H9 (cell line): ENCODE results near the gene LAIR2. TPM values are rescaled to one million over a fixed set of nuclear protein-coding genes. Genes with fewer than 3 reads are reported as not detected.
"Not testable (repeated sequence)": the region's sequence is repeated elsewhere in the genome, so short reads cannot be mapped to it uniquely, and the experiment has no call there.

Source experiments
- DNase-seq: peaks from one replicate; pipeline ENCODE4 v3.0.0-alpha.2; 2017
- H2AFZ ChIP-seq: one replicate; pipeline ENCODE4 v1.6.1; 2013; ENCODE audit warnings: mild to moderate bottlenecking, low read length, control low read depth, moderate library complexity
- H2AK5ac ChIP-seq: 2 replicates; pipeline ENCODE4 v1.6.1; 2013; ENCODE audit warnings: low read length, control low read depth, mixed read lengths; ENCODE audit not compliant: insufficient read length
- H2BK120ac ChIP-seq: one replicate; pipeline ENCODE4 v1.6.1; 2013; ENCODE audit warnings: low read depth, mild to moderate bottlenecking, low read length, control low read depth, inconsistent platforms; ENCODE audit not compliant: poor library complexity, severe bottlenecking
- H2BK12ac ChIP-seq: 2 replicates; pipeline ENCODE4 v1.6.1; 2013; ENCODE audit warnings: low read length, control low read depth, mixed read lengths, low read depth; ENCODE audit not compliant: insufficient read length
- H2BK15ac ChIP-seq: 2 replicates; pipeline ENCODE4 v1.6.1; 2013; ENCODE audit warnings: low read depth, low read length, control low read depth
- H2BK20ac ChIP-seq: one replicate; pipeline ENCODE4 v1.6.1; 2013; ENCODE audit warnings: low read depth, mild to moderate bottlenecking, low read length, control low read depth, inconsistent platforms; ENCODE audit not compliant: poor library complexity, severe bottlenecking
- H2BK5ac ChIP-seq: 2 replicates; pipeline ENCODE4 v1.6.1; 2013; ENCODE audit warnings: low read length, control low read depth, mixed read lengths; ENCODE audit not compliant: insufficient read length
- H3K14ac ChIP-seq: 2 replicates; pipeline ENCODE4 v1.6.1; 2013; ENCODE audit warnings: low read length, control low read depth; ENCODE audit not compliant: insufficient read depth
- H3K18ac ChIP-seq: 2 replicates; pipeline ENCODE4 v1.6.1; 2013; ENCODE audit warnings: low read depth, mild to moderate bottlenecking, mixed read lengths, low read length, control low read depth; ENCODE audit not compliant: insufficient read length
- H3K23ac ChIP-seq: 2 replicates; pipeline ENCODE4 v1.6.1; 2013; ENCODE audit warnings: low read length, control low read depth, mixed read lengths, low read depth; ENCODE audit not compliant: insufficient read length
- H3K23me2 ChIP-seq: 2 replicates; pipeline ENCODE4 v1.6.1; 2013; ENCODE audit warnings: low read depth, mild to moderate bottlenecking, mixed read lengths, low read length, control low read depth; ENCODE audit not compliant: insufficient read length, poor library complexity, severe bottlenecking
- H3K27ac ChIP-seq: 2 replicates; pipeline ENCODE4 v1.5.1; 2013; ENCODE audit warnings: low read length, control low read depth, mixed read lengths, low read depth; ENCODE audit not compliant: insufficient read length
- H3K27me3 ChIP-seq: 2 replicates; pipeline ENCODE4 v1.6.1; 2013; ENCODE audit warnings: low read length, control low read depth, inconsistent platforms; ENCODE audit not compliant: insufficient read depth
- H3K4ac ChIP-seq: 2 replicates; pipeline ENCODE4 v1.6.1; 2013; ENCODE audit warnings: low read depth, mild to moderate bottlenecking, control low read depth, inconsistent platforms, low read length, moderate library complexity
- H3K4me1 ChIP-seq: 2 replicates; pipeline ENCODE4 v1.6.1; 2013; ENCODE audit warnings: low read length, control low read depth, inconsistent platforms; ENCODE audit not compliant: insufficient read depth
- H3K4me2 ChIP-seq: 2 replicates; pipeline ENCODE4 v1.6.1; 2013; ENCODE audit warnings: low read length, control low read depth, mixed read lengths; ENCODE audit not compliant: insufficient read length, insufficient read depth
- H3K56ac ChIP-seq: 2 replicates; pipeline ENCODE4 v1.6.1; 2013; ENCODE audit warnings: low read depth, mild to moderate bottlenecking, mixed read lengths, low read length, control low read depth; ENCODE audit not compliant: insufficient read length
- H3K79me1 ChIP-seq: 2 replicates; pipeline ENCODE4 v1.6.1; 2013; ENCODE audit warnings: low read depth, mild to moderate bottlenecking, moderate library complexity, low read length, control low read depth, inconsistent platforms; ENCODE audit not compliant: insufficient read depth, poor library complexity, severe bottlenecking
- H3K79me2 ChIP-seq: 2 replicates; pipeline ENCODE4 v1.6.1; 2013; ENCODE audit warnings: low read length, control low read depth, inconsistent platforms; ENCODE audit not compliant: insufficient read depth
- H3K9ac ChIP-seq: 2 replicates; pipeline ENCODE4 v1.6.1; 2013; ENCODE audit warnings: low read length, control low read depth, mixed read lengths; ENCODE audit not compliant: insufficient read length; ENCODE audit errors: extremely low read depth
- H3K9me3 ChIP-seq: one replicate; pipeline ENCODE4 v1.6.1; 2013; ENCODE audit warnings: low read depth, low read length, inconsistent platforms; ENCODE audit not compliant: control insufficient read depth
- H3T11ph ChIP-seq: one replicate; pipeline ENCODE4 v1.6.1; 2013; ENCODE audit warnings: mild to moderate bottlenecking, low read length, control low read depth, inconsistent platforms
- H4K20me1 ChIP-seq: one replicate; pipeline ENCODE4 v1.6.1; 2013; ENCODE audit not compliant: control insufficient read depth, insufficient read length, insufficient read depth
- H4K5ac ChIP-seq: 2 replicates; pipeline ENCODE4 v1.6.1; 2013; ENCODE audit warnings: low read depth, mild to moderate bottlenecking, mixed read lengths, low read length, control low read depth; ENCODE audit not compliant: insufficient read length
- H4K8ac ChIP-seq: replicated peaks from 2 replicates; pipeline ENCODE4 v1.6.1; 2013; ENCODE audit warnings: low read length, control low read depth, mixed read lengths, low read depth; ENCODE audit not compliant: insufficient read length
- H4K91ac ChIP-seq: 2 replicates; pipeline ENCODE4 v1.6.1; 2013; ENCODE audit warnings: low read depth, mild to moderate bottlenecking, moderate library complexity, mixed read lengths, low read length, control low read depth; ENCODE audit not compliant: insufficient read length
- H3K27ac Mint-ChIP-seq, 3 experiments: 2 replicates in 2 of 3; 3 replicates in 1 of 3; pipeline ENCODE4 v1.8.0; 2020 to 2021; ENCODE audit warnings: mixed read lengths in 3 of 3, mild to moderate bottlenecking in 1 of 3, moderate library complexity in 1 of 3
- H3K27me3 Mint-ChIP-seq: 2 replicates; pipeline ENCODE4 v1.8.0; 2021; ENCODE audit warnings: low read depth, mild to moderate bottlenecking, moderate library complexity, mixed read lengths
- H3K36me3 Mint-ChIP-seq, 3 experiments: 2 replicates in 2 of 3; 3 replicates in 1 of 3; pipeline ENCODE4 v1.8.0; 2020 to 2021; ENCODE audit warnings: low read depth in 3 of 3, mixed read lengths in 3 of 3; ENCODE audit not compliant: insufficient read depth in 1 of 3
- H3K4me1 Mint-ChIP-seq, 2 experiments: 2 replicates each; pipeline ENCODE4 v1.8.0; 2020; ENCODE audit warnings: mixed read lengths in 2 of 2
- H3K4me3 Mint-ChIP-seq, 2 experiments: 2 replicates in 1 of 2; 3 replicates in 1 of 2; pipeline ENCODE4 v1.8.0; 2020 to 2021; ENCODE audit warnings: mild to moderate bottlenecking in 2 of 2, mixed read lengths in 2 of 2, moderate library complexity in 1 of 2
- H3K9me3 Mint-ChIP-seq, 2 experiments: 2 replicates in 1 of 2; 3 replicates in 1 of 2; pipeline ENCODE4 v1.8.0; 2020; ENCODE audit warnings: mild to moderate bottlenecking in 2 of 2, mixed read lengths in 2 of 2, moderate library complexity in 1 of 2
- WGBS: extraction: QIAGEN DNeasy Blood & Tissue Kit; methylation state at CpG from one replicate; pipeline ENCODE4 v1.1.7; 2013; ENCODE audit warnings: missing lambda C conversion rate, low lambda C conversion rate, mixed read lengths; ENCODE audit not compliant: insufficient read length; ENCODE audit errors: extremely low coverage; 5-methylcytosine and 5-hydroxymethylcytosine counted together
- total RNA-seq: library from RNA; stranded (reverse); gene quantifications from 2 replicates; pipeline ENCODE4 v1.2.1, GENCODE V29; 2021

Gene LAIR2
- total RNA-seq, 1 experiment from 2014 or later = not detected

- not testable (repeated sequence) for H2AK5ac ChIP-seq, H2BK5ac ChIP-seq, H3K4ac ChIP-seq, H3K56ac ChIP-seq, H3K27me3 ChIP-seq, DNase-seq, H4K8ac ChIP-seq, H3K4me2 ChIP-seq, H3K23ac ChIP-seq, H3K79me2 ChIP-seq, H3K14ac ChIP-seq, H4K20me1 ChIP-seq, H2BK120ac ChIP-seq, H2BK15ac ChIP-seq, H4K91ac ChIP-seq, H3K23me2 ChIP-seq, H3K27me3 Mint-ChIP-seq, H3T11ph ChIP-seq, H3K4me1 ChIP-seq, H3K27ac ChIP-seq, H4K5ac ChIP-seq, H2BK20ac ChIP-seq, H3K4me1 Mint-ChIP-seq, H3K18ac ChIP-seq, H3K4me3 Mint-ChIP-seq, H3K79me1 ChIP-seq, H3K9ac ChIP-seq, H2AFZ ChIP-seq, H2BK12ac ChIP-seq, H3K27ac Mint-ChIP-seq
- no CpG with 5 or more reads among the region's 4 CpGs for WGBS
- peaks cover 6 to 28% (median 11%) of the 10 kb centered on the region in 3 experiments; a peak in 5 of 7 replicates for H3K36me3 Mint-ChIP-seq
- H3K9me3 Mint-ChIP-seq = peaks cover 72 to 89% of the 10 kb centered on the region in 2 experiments
- peaks cover 31% of the 10 kb centered on the region for H3K9me3 ChIP-seq
Measured at GRCh38 chr19:54505542-54505941, 2.9 kb downstream of the LAIR2 start.
